CD4-positive, alpha-beta memory T cell (primary cell): ENCODE data around the gene SYCN. TPM values are rescaled to one million over a fixed set of nuclear protein-coding genes. Genes with fewer than 3 reads are reported as not detected.

ENCODE experiments used
- CTCF ChIA-PET: fragments of 350-600 bp; sonication (Branson Sonifier 250); formaldehyde crosslinking; loops from one replicate; lab custom pipeline; 2021; ENCODE audit warnings: inconsistent platforms; ENCODE audit not compliant: partially characterized antibody; lab: Charles Lee
- POLR2A ChIA-PET: fragments of 350-600 bp; sonication (Branson Sonifier 250); formaldehyde crosslinking; loops from one replicate; lab custom pipeline; 2021; ENCODE audit not compliant: partially characterized antibody; lab: Charles Lee
- DNase-seq, 5 donors: peaks; one replicate each; pipeline versions ENCODE4 v3.0.0 to v3.0.0-alpha.2; 2020 to 2022; ENCODE audit warnings: mixed read lengths in 1 of 5
- H3K27ac ChIP-seq: one replicate; pipeline ENCODE4 v1.7.0; 2013; ENCODE audit warnings: low read depth, low read length
- H3K27me3 ChIP-seq: 2 replicates; pipeline ENCODE4 v1.7.0; 2013; ENCODE audit warnings: mild to moderate bottlenecking, low read length, moderate library complexity; ENCODE audit not compliant: insufficient read depth
- H3K36me3 ChIP-seq: 2 replicates; pipeline ENCODE4 v1.7.0; 2013; ENCODE audit warnings: mild to moderate bottlenecking, low read length, moderate library complexity; ENCODE audit not compliant: insufficient read depth
- H3K4me1 ChIP-seq: 2 replicates; pipeline ENCODE4 v1.7.0; 2013; ENCODE audit warnings: mild to moderate bottlenecking, low read length, moderate library complexity; ENCODE audit not compliant: insufficient read depth
- H3K4me3 ChIP-seq, 2 donors: one replicate each; pipeline ENCODE4 v1.7.0; 2013; ENCODE audit warnings: low read length in 2 of 2, mild to moderate bottlenecking in 1 of 2
- H3K9me3 ChIP-seq, 2 donors: one replicate each; pipeline ENCODE4 v1.7.0; 2013; ENCODE audit warnings: low read length in 2 of 2, control low read depth in 1 of 2; ENCODE audit not compliant: control insufficient read depth in 1 of 2
- H3K27ac Mint-ChIP-seq, 7 donors: one replicate each; pipeline ENCODE4 v1.8.0; 2020 to 2021; ENCODE audit warnings: mixed read lengths in 7 of 7, mild to moderate bottlenecking in 6 of 7, inconsistent platforms in 3 of 7, moderate library complexity in 3 of 7
- H3K27me3 Mint-ChIP-seq, 2 donors: one replicate each; pipeline ENCODE4 v1.8.0; 2020 to 2021; ENCODE audit warnings: mixed read lengths in 2 of 2
- H3K36me3 Mint-ChIP-seq, 2 donors: one replicate each; pipeline ENCODE4 v1.8.0; 2020 to 2021; ENCODE audit warnings: mixed read lengths in 2 of 2, inconsistent platforms in 1 of 2, mild to moderate bottlenecking in 1 of 2
- H3K4me1 Mint-ChIP-seq, 4 donors: one replicate each; pipeline ENCODE4 v1.8.0; 2020 to 2021; ENCODE audit warnings: mixed read lengths in 4 of 4, mild to moderate bottlenecking in 1 of 4
- H3K4me3 Mint-ChIP-seq, 8 donors: one replicate each; pipeline ENCODE4 v1.8.0; 2020 to 2021; ENCODE audit warnings: mixed read lengths in 8 of 8, mild to moderate bottlenecking in 7 of 8, moderate library complexity in 6 of 8, inconsistent platforms in 3 of 8
- H3K9me3 Mint-ChIP-seq, 8 donors: one replicate each; pipeline ENCODE4 v1.8.0; 2020 to 2021; ENCODE audit warnings: mixed read lengths in 8 of 8, mild to moderate bottlenecking in 5 of 8, inconsistent platforms in 3 of 8, moderate library complexity in 1 of 8
- intact Hi-C: fragments of 100-400 bp; cut with micrococcal nuclease; formaldehyde crosslinking; loops from one replicate; pipeline ENCODE4 v1.15.1; 2023
- polyA plus RNA-seq, 2 donors: library from polyadenylated mRNA; unstranded; fragments of 300-500 nt; fragmentation: Illumina TruSeq; gene quantifications; one replicate each; pipeline ENCODE4 v1.2.3, GENCODE V29; 2021
- total RNA-seq, 2 experiments: library from RNA; stranded (reverse); gene quantifications; one replicate each; pipeline ENCODE4 v1.2.3, GENCODE V29; 2021

The SYCN gene
- total and polyA plus RNA-seq, 4 experiments from 2014 or later, result not detected

- Mint-ChIP-seq H3K4me3 (no peak overlapping the region), H3K27ac (no peak overlapping the region), H3K4me1 (peaks cover 7 to 22% (median 13%) of the 10 kb centered on the region in 4 donors), H3K9me3 (no peaks in the 10 kb centered on the region), H3K27me3 (peaks cover 38 to 45% of the 10 kb centered on the region in 2 donors), H3K36me3 (no peaks in the 10 kb centered on the region)
- peaks cover 15% of the 10 kb centered on the region for H3K4me1 ChIP-seq
- CTCF ChIA-PET, result no interaction called here
- H3K9me3 ChIP-seq, result no peaks in the 10 kb centered on the region
- H3K4me3 ChIP-seq, result no peak overlapping the region
- POLR2A ChIA-PET, result no interaction called here
- intact Hi-C loops, result no loop called here
- no peaks in the 10 kb centered on the region for H3K36me3 ChIP-seq
- DNase-seq, result no peak
- H3K27ac ChIP-seq, result no peak overlapping the region
- H3K27me3 ChIP-seq, result peaks cover 12% of the 10 kb centered on the region
These were observed 3.3 kb downstream of the SYCN start for GRCh38 chr19:39200803-39201115.

- intact Hi-C loops, result no loop called here
- peak overlapping the region in 1 of 7 donors; percentile 61 for H3K27ac Mint-ChIP-seq
- Histone ChIP-seq H3K4me1 (peaks cover 20% of the 10 kb centered on the region), H3K9me3 (no peaks in the 10 kb centered on the region), H3K27ac (no peak overlapping the region), H3K27me3 (peaks cover 13% of the 10 kb centered on the region), H3K4me3 (no peak overlapping the region), H3K36me3 (no peaks in the 10 kb centered on the region)
- ChIA-PET POLR2A (no interaction called here), CTCF (no interaction called here)
- H3K36me3 Mint-ChIP-seq, result no peaks in the 10 kb centered on the region
- no peaks in the 10 kb centered on the region for H3K9me3 Mint-ChIP-seq
- no peak overlapping the region for H3K4me3 Mint-ChIP-seq
- no peak for DNase-seq
- H3K27me3 Mint-ChIP-seq, result peaks cover 37 to 45% of the 10 kb centered on the region in 2 donors
- peaks cover 12 to 27% (median 18%) of the 10 kb centered on the region in 4 donors for H3K4me1 Mint-ChIP-seq
These were observed 3.8 kb downstream of the SYCN start for GRCh38 chr19:39200066-39200802.

GRCh38 chr19:39199025-39199424 lies 5.0 kb downstream of the SYCN start:
- H3K27me3 Mint-ChIP-seq, result peaks cover 38 to 49% of the 10 kb centered on the region in 2 donors
- intact Hi-C loops, result no loop called here
- Histone ChIP-seq H3K36me3 (no peaks in the 10 kb centered on the region), H3K9me3 (no peaks in the 10 kb centered on the region), H3K4me3 (no peak overlapping the region), H3K4me1 (peaks cover 24% of the 10 kb centered on the region), H3K27ac (no peak overlapping the region), H3K27me3 (peaks cover 19% of the 10 kb centered on the region)
- H3K9me3 Mint-ChIP-seq, result no peaks in the 10 kb centered on the region
- H3K36me3 Mint-ChIP-seq, result no peaks in the 10 kb centered on the region
- H3K4me3 Mint-ChIP-seq, result no peak overlapping the region
- POLR2A ChIA-PET, result no interaction called here
- no peak overlapping the region for H3K27ac Mint-ChIP-seq
- CTCF ChIA-PET, result no interaction called here
- no peak for DNase-seq
- H3K4me1 Mint-ChIP-seq, result peaks cover 14 to 32% (median 22%) of the 10 kb centered on the region in 4 donors

DNA sequence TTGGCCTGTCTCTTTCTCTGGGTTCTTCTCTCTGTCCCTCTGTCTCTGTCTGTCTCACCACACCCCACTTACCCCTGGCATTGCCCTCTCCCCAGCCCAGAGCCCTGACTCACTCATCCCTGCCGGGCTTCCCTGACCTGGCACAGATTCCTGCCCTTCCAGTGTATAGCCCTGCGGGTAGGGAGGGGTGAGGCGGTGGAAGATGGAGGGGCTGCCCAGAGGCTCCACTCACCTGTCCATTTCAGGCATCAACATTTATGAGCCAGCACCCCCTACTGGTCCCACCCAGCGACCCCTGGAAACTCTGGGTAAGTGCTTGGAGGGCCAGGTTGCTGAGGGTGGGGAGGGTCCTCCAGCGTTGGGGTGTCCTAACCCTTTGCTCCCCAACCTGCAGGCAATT lies 6.3 kb downstream of the SYCN start:
- no peaks in the 10 kb centered on the region for H3K9me3 ChIP-seq
- H3K27me3 ChIP-seq, result peaks cover 17% of the 10 kb centered on the region
- H3K4me1 ChIP-seq, result peaks cover 24% of the 10 kb centered on the region
- no peak overlapping the region for H3K4me3 ChIP-seq
- Mint-ChIP-seq H3K36me3 (no peaks in the 10 kb centered on the region), H3K9me3 (no peaks in the 10 kb centered on the region), H3K27me3 (peaks cover 35 to 50% of the 10 kb centered on the region in 2 donors), H3K27ac (no peak overlapping the region), H3K4me3 (peak overlapping the region in 4 of 8 donors; percentile 49 to 76 (median 69)), H3K4me1 (peaks cover 14 to 32% (median 22%) of the 10 kb centered on the region in 4 donors)
- ChIA-PET POLR2A (no interaction called here), CTCF (no interaction called here)
- H3K27ac ChIP-seq, result no peak overlapping the region
- DNase-seq, result no peak
- no peaks in the 10 kb centered on the region for H3K36me3 ChIP-seq
- intact Hi-C loops, result no loop called here

DNA sequence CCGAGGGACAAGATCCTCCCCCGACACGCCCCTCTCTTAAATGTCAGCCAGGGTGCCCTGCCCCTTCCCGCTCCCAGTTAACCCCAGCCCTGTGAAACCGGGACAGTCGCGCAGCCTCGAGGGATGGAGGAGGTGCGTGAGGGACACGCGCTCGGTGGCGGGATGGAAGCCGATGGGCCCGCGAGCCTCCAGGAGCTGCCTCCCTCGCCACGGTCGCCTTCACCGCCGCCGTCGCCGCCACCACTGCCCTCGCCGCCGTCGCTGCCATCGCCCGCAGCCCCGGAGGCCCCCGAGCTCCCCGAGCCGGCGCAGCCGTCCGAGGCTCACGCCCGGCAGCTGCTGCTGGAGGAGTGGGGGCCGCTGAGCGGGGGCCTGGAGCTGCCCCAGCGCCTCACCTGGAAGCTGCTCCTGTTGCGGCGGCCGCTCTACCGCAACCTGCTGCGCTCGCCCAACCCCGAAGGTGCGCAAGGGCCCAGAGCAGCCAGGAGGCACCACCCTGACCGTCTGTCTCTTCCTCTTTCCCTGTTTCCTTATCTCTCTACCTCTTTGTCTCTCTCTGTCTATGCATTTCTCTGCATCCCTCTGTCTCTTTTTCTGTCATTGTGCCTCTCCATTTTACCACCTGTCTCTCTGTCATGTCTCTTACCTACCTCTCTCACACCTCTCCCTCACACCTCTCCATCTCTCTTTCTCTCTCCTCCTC lies 7.1 kb downstream of the SYCN start, which contains the start of gene NCCRP1:
TSS of gene NCCRP1 (plus strand) at position 105 of the 703 bp plus-strand sequence. CDS start at position 124, 19 bp downstream.
- Mint-ChIP-seq H3K27me3 (peaks cover 30 to 46% of the 10 kb centered on the region in 2 donors), H3K9me3 (no peaks in the 10 kb centered on the region), H3K27ac (peak within 1 kb of the TSS in 5 of 7 donors; percentile 5 to 60 (median 41)), H3K36me3 (no peaks in the 10 kb centered on the region), H3K4me3 (peak within 1 kb of the TSS; percentile 32 to 80 (median 74)), H3K4me1 (peaks cover 14 to 32% (median 22%) of the 10 kb centered on the region in 4 donors)
- Histone ChIP-seq H3K27ac (no peak within 1 kb of the TSS), H3K4me1 (peaks cover 24% of the 10 kb centered on the region), H3K36me3 (no peaks in the 10 kb centered on the region), H3K27me3 (peaks cover 13% of the 10 kb centered on the region), H3K9me3 (no peaks in the 10 kb centered on the region), H3K4me3 (no peak within 1 kb of the TSS)
- intact Hi-C loops, result no loop called here
- no peak for DNase-seq
- ChIA-PET POLR2A (no interaction called here), CTCF (no interaction called here)

DNA sequence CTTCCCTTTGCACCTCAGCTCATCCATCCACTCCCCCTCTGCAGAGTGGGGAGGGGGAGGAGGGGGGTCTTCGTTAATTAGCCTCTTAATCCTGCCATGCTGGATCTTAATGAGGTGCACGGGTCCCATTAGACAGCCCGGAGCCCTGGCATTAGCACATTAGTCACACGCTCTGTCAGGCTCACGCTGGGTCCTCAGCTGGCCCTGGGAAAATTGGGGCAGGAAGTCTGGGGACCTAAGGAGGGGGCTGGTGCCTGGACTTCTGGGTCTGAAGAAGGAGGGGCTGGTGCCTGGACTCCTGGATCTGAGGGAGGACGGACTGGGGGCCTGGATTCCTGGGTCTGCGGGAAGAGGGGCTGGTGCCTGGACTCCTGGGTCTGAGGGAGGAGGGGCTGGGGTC lies 7.7 kb downstream of the SYCN start:
- DNase-seq, result no peak
- Mint-ChIP-seq H3K4me3 (peak overlapping the region in 5 of 8 donors; percentile 39 to 75 (median 57)), H3K27ac (peak overlapping the region in 2 of 7 donors; percentile 41 to 58), H3K36me3 (no peaks in the 10 kb centered on the region), H3K4me1 (peaks cover 14 to 32% (median 22%) of the 10 kb centered on the region in 4 donors), H3K27me3 (peaks cover 24 to 41% of the 10 kb centered on the region in 2 donors), H3K9me3 (no peaks in the 10 kb centered on the region)
- Histone ChIP-seq H3K4me1 (peaks cover 24% of the 10 kb centered on the region), H3K27ac (no peak overlapping the region), H3K36me3 (no peaks in the 10 kb centered on the region), H3K27me3 (peaks cover 13% of the 10 kb centered on the region), H3K4me3 (no peak overlapping the region), H3K9me3 (no peaks in the 10 kb centered on the region)
- intact Hi-C loops, result no loop called here
- POLR2A ChIA-PET, result interaction anchor here (0.5 kb wide), 1 partner anchor 179 kb away, joined by 3 read pairs; no protein-coding TSS in a partner anchor
- CTCF ChIA-PET, result interaction anchor here (1.4 kb wide), 1 partner anchor 10 kb away, joined by 6 read pairs; no protein-coding TSS in a partner anchor

- Histone ChIP-seq H3K4me3 (no peak overlapping the region), H3K27ac (no peak overlapping the region), H3K9me3 (no peaks in the 10 kb centered on the region), H3K36me3 (no peaks in the 10 kb centered on the region), H3K4me1 (peaks cover 24% of the 10 kb centered on the region), H3K27me3 (peaks cover 13% of the 10 kb centered on the region)
- Mint-ChIP-seq H3K36me3 (no peaks in the 10 kb centered on the region), H3K27ac (peak overlapping the region in 1 of 7 donors; percentile 58), H3K4me3 (peak overlapping the region in 6 of 8 donors; percentile 9 to 68 (median 54)), H3K9me3 (no peaks in the 10 kb centered on the region), H3K4me1 (peaks cover 14 to 30% (median 22%) of the 10 kb centered on the region in 4 donors), H3K27me3 (peaks cover 21 to 36% of the 10 kb centered on the region in 2 donors)
- ChIA-PET POLR2A (interaction anchor here (0.5 kb wide), 1 partner anchor 179 kb away, joined by 3 read pairs; no protein-coding TSS in a partner anchor), CTCF (interaction anchor here (1.4 kb wide), 1 partner anchor 9 kb away, joined by 6 read pairs; no protein-coding TSS in a partner anchor)
- peak in 4 of 5 donors; percentile 15 to 33 (median 26) for DNase-seq
- intact Hi-C loops, result no loop called here
These were observed 8.3 kb downstream of the SYCN start for GRCh38 chr19:39195755-39196154.
